GM21528 (cell line): Measurements from ENCODE around the gene GMDS.

ENCODE experiments used
- ATAC-seq: cut with Tn5 transposase; IDR thresholded peaks from one replicate; pipeline ENCODE4 v1.9.1; 2021; ENCODE audit warnings: mild to moderate bottlenecking, moderate library complexity; ENCODE audit not compliant: unreplicated experiment, low FRiP score

GMDS gene

DNA sequence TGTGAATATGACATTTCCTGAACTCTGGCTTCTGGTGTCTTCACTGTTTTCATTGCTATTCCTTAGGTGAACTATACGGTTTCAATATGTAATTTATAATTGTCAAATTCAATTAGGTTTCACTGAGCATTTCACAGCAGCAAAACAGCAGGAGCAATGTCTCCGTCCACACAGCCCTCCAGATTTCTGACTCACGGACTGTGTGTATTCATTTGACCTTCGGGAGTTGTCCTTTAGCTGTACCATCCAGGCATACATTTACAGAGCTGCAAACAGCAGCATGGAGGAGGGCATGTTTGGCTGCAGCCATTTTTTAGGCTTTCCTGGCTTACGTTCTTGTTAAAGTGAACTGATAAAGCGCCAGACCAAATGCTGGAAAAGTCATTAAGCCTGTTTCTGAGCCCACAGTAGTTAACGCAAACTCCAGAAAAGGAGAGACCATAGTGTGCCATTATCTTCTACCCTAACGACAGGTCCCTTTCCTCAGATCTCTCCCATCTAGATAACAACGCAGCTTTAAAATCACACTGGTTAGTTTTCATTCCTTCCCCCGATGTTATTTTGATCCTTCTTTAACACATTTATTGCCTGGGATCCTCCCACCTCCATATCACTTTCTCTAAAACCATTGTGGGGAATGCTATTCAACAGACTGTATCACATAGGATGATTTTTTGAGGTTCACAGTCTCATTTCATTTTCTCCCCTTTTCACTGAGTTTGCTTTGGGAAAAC, 617.4 kb downstream of the GMDS start:
- no peak for ATAC-seq

DNA sequence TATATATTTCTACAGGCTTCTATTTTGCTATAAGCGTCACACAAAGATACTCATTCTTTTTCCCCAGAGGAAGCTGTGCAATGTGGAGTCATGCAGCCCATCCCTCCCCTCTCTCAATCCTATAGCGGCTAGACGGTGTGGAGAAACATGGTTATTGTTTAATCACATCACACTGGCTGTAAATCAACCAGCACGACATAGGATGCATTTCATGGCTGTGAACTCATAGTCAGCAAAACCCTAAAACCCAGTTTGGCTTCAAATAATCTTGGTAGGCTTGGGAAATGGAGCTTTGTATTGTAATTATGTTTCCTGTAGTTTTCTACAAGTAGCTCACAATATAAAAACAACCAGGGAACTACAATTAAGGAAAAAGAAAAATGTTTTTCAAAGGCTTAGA, 618.9 kb downstream of the GMDS start:
- no peak for ATAC-seq

DNA sequence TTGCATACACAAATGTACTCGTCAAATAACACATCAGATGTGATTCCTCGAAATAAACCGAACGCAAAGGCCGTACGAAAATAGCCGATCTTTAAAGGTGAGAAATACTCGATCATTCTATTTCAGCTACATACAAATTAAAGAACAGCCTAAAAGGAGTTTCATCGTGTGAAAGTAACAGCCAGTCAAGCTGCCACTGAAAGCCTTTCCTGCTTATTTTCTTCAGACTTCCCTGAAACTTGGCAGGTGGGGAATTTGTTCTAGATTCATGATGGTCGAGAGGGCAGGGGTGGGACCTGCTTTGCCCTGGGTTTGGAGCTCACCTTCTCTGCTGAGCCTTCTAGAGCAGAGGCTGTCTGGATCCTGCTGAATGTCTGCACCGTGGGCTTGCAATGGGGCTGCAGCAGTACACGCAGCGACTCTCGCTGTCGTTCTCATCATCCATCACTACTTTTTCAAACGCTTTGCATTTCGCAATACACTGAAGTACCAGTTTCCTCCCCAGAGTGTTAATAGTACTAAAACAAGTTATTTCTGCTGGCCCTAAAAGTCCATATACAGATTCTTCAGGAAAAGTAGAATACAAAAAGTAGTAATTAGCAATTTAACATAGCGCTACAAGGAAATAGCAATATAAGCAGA, 619.5 kb downstream of the GMDS start:
- ATAC-seq = no peak

DNA sequence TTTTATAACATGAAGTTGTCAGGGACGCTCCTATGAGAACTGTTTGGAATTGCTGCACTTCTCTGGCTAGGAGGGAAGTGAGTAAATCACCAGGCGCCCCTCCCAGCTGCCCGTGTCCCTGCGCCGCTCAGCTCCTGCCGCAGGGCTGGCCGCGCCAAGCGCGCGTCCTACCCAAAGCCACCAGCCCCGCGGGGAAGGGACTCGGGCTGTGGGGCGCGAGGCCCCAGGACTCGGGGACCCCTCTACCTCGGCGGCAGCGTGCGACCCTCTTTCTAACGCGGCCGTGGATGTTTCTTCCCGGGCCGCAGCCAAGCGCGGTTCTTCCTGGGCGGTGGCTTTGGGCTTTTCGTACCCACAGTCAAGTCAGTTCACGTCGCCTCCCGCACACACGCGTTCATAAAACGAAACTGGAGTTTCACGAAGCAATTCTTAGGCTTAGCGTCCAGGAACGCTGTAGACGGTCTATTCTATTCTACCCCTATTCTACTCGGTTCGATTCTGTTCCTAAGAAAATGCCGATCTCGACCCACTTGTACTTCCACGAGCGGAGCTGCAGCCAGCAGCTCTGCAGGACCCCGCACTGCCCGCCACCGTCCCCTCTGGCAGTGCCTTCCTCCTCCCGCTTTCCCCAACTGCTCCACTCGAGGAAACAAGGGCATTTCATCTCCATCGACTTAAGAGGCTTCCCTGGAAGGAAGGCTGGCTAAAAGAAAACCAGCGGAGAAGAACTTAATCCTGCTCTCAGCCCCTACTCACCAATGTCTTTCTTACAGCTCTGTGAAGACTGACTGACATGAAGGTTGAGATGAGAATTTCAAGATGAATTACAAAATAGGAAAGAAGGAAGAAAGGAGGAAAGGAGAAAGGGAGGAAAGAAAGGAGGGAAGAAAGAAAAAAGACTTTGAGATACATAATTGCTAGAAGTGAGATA, 620.3 kb downstream of the GMDS start:
- ATAC-seq = no peak

DNA sequence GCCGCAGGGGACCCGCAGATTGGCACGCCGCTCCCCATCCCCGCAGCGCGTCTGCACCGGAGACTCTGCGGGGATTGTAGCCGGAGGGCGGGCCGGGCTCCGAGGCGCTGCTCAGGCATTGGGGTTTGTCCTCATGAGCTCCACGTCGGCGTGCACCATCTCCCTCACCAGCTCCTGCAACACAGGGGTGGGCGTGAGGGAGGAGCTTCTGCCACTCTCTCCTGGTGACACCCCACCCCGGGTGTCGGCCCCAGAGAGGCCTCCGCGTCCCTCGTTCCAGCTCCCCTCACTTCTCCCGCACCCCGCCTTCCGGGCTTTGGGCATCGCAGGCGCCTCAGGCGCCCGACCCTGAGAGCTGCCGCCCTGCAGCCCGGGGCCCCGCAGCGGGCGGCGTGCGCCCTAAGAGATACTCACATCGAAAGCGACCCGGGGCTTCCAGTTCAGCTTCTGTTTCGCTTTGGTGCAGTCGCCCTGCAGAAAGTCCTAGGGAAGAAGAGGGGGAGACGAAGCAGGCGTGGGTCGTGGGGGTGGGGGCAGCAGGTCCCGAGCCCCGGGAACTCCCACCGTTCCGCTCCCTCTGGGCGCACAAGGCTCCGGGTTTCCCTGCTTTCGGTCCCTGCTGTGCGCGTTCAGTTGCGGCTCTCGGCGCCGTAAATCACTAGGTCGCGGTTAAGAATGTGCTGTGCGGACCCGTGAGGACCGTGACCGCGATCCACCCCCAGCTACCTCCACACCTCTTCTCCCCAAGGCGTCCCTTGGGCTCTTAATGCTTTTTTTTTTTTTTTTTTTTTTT, 621.2 kb downstream of the GMDS start:
- ATAC-seq = no peak

DNA sequence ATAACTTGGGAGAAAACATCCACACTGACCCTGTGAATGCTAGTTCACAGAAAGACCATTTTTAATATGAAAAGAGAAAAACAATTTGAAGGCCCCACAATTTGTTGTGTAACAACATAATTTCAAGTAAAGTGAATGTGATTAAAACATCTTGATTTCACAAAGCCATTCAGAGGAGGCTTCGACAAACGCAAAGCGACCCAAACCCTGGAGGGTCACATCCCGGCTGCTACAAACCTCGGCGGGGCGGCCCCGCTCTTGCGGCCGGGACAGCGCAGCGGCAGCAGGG, 621.7 kb downstream of the GMDS start:
- ATAC-seq = no peak

DNA sequence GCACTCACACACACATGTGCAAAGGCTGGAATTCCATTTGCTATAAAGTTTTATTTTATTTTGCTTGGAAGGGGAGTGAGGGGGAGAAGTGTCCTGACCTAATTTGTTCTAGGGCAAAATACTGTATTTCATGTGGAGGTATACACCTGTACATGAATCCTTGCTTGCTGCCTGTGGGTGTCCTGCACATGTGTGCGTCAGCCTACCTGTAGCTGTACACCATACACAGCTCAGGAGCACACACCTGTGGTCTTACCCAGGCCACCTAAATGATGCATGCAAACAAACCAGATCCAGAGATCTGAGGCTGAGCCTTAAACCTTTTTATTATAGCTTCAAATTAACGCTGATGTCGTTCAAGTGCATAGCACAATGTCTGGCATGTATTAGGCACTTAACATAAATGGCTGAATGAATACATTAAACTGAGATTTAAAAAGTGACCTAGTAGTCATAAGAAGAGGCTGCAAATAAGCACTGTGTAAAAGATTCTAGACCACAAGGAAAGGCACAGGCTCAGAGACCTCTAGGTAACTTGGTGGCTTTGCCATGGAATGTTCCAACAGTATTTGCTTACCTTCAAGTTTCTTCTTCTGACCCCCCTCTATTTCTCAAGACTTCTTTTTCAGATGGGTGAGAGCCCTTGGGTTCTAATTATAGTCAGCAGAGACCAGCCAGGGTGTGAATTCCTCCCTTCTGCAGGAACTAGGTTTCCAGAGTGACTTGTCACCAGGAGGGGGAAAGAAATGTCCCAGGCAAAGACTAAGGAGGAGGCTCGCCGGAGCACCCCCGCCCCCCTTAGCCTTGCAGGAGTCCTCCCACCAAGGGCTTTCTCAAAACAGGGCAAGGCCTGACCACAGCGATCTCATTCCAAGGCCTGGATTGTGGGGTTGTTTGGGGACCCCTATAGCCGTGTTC, 622.3 kb downstream of the GMDS start:
- ATAC-seq = no peak

DNA sequence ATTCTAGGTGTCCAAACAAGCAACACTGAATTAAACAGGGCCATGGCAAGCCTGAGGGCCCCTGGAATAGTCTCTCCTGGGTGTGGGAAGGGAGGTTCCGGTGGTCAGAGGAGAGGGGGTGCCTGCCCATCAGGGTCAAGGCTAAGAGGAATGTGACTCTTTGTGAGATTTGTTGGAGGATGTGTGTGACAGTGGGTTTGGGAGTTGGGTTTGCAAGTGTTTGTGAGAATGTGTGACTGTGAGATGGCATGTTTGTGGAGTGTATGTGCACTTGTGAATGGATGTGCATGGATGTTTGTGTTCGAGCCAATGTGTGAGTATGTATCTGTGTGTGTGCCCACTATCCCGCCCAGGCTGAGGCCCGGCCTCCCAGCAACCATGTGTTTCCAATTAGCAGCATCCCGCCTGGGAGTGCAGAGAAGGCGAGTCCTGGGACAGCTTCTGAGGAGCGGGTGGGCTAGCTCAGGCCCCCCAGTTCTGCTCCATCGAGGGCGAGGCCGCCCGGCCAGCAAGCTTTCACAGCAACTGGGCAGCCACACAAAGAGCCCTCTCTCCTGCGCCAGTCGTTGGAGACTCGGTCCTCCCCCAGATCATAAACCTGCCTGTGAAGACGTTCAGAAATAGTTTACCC, 623.1 kb downstream of the GMDS start:
- ATAC-seq = no peak

DNA sequence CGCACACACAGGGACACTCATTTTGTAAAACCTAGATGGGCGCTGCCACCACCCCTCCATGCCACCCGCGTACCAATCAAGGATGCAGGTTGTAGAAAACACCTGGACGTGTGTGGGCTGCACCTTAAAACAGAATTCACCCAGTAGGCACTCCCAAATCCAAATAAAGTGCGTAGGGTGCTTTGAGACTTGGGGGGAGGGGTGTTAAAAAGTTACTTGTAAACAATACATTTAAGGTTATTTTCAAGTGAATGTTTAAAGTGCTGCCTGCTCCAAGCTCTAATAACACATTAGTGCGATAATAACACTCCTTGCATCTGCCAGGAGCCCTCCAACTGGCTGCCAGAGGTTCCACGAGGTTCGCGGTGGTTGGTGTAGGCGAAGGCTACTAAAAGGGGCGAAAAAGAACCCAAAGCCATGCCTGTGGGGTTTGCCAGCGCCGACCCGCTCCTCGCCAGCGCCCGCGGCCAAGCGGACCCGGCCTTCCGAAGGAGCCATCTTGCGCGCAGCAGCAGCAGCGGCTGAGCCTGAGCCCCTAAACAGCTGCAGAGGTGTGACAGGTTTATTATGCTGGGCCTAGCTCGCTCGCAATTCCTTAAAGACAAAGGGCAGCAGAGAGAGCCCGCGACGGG, 624.2 kb downstream of the GMDS start:
- no peak for ATAC-seq

DNA sequence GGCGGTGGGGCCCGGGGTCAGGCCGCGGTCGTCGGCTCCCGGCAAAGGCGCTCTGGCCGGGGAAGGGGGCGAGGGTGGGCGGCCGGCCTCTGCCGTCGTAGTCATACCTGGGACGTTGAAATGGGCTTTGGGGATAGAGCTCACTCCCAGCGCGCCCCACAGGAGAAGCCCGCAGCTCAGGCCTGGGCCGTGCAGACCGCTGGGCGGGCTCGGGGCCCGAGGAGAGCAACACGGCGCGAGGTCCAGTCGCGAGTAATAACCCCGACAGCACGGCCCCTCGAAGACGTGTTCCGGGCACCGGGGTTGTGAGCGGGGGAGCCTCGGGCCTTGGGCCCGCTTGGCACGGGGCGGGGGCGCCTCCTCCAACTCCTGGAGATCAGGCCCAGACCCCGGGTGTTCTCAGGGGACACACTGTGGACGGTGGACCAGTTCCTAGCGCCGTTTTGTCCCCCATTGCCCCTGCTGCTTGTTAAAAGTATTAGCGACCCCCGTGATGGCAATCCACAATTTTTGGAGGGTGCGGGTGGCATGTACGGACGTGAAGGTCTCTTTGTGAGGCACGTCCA, 624.8 kb downstream of the GMDS start:
- no peak for ATAC-seq

DNA sequence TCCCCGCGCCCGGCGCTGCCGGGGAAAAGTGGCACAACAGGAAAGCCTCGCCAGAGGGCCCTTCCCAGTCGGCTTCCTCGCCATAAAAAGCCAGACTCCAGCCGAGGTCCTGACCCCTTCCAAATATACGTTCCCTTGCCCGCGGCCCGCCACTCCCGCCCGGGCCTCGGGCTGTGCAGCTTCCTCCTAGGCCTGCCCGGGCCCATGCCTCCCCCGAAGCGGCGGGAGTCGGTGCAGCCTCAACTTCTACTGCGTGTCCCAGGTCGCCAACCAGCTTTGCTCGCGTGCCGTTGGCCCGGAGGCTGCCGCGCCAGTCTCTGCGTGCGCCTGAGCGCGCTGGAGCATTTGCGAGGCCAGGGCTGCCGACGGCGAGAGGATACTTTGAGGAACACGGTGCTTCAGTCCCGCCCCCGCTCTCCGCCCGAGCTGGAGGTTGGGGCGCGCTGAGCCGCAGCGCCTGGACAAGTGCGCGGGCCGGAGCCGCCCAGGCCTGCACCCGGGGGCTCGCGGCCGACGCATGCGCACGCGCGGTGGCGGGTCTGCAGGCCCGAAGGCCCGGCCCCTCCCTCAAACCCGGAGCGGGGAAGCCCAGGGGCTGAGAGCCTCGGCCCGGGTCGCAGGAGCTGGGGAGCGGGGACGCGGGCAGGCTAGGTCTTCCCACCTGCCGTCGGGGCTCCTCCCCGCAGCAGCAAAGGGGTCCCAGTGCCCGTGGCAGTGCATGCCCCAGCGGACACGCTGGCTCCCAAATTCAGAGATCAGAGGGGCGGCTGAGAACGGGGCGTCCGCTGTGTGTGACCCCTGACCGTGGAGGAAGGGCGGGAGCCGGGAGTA, 625.5 kb downstream of the GMDS start:
- no peak for ATAC-seq

DNA sequence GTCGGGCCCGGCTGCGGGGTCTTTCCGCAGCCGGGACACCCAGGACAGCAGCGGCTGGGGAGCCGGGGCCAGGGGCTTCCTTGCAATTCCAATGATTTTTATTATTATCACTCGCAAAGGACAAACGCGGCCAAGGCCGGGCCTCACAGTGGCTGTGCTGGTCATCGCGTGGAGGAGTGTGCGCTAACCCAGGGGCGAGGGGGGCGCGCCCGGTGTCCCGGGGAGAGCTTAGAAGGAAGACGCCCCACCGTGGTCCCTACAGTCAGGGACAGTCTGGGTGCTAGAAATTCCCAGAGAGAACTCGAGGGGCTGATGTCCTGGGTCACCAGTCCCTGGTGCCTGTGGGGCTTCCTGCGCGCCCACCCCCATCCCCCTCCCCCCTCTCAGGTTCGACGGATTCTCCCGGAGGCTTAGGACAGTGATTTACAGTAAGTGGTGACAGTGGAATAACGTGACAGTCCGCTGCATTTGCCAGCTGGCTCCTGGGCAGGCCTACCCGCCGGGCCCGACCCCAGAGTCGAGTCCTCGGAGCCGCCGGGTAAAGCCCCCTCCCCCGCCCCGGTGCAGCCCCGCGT, 626.2 kb downstream of the GMDS start:
- ATAC-seq = no peak

DNA sequence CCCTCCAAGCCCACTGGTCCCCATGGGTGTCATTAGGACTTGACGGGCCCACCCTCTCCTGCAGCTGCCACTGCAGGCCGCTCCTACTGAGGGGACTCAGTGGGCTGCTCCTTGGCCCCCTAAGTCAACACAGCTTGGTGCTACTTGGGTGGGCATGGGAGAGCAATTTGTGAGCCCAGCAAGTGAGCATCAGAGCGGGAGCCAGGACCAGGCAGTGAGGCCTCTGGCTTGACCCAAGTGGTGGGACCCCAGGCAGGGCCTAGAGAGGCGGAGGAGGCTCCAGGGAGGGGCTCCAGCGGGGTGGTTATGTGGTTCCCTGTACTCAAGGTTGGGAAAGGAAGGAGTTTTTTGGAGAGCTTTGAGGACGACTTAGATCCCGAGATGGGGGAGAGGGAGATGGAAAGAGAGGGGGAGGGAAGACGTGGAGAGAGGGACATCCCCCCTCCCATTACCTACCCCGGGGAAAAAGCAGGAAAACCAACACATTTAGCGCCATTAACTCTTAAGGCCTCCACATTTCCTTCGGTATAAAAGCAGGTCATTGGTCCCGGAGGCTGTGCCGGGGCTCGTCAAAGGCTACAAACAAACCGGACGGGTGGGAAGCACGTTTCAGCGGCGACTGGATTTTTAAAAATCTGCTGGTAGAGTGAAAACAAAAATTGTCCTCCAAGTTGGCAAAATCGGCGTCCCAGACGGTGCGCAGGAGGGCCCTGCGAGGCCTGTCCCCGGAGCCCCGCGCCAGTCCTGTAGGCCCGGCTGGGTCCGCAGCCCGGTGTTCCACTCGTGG, 626.9 kb downstream of the GMDS start:
- no peak for ATAC-seq

DNA sequence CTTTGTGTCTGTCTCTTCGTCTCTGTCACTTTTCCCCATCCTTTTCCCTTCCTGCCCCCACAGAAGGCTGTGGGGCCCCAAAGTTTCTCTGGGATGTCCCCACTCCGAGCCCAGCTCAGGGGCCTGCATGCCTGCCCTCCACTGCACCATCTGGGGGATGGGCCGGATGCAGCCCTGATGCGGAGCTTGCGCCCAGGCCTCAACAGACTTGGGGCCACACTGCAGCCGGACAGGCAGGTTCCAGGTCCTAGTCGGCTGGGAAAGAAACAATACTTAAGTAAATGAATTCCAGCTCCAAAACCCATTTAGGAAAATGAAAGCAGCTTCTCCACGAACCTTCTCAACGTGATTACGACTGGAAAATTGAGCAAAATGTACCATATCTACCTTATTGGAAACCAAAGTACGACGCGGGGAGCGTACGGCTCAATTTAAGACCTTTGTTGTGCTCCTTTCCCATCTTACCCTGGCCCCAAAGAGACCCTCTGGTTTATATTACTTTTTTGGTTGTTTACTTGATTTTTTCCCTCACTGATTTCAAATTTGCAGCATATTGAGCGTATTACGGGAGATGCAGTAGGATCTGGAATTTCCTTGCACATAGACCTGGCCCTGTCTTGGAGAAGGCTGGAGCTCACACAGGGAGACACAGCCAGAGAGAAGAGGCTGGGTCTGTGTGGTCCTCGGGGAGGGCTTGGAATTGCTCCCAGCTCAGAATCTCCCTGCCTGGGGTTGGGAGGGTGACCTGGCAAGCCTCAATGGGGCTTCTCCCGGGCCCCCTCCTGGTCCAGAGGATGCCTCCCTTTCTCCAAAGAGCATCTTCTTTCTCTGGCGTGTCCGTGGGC, 627.7 kb downstream of the GMDS start:
- ATAC-seq = no peak

DNA sequence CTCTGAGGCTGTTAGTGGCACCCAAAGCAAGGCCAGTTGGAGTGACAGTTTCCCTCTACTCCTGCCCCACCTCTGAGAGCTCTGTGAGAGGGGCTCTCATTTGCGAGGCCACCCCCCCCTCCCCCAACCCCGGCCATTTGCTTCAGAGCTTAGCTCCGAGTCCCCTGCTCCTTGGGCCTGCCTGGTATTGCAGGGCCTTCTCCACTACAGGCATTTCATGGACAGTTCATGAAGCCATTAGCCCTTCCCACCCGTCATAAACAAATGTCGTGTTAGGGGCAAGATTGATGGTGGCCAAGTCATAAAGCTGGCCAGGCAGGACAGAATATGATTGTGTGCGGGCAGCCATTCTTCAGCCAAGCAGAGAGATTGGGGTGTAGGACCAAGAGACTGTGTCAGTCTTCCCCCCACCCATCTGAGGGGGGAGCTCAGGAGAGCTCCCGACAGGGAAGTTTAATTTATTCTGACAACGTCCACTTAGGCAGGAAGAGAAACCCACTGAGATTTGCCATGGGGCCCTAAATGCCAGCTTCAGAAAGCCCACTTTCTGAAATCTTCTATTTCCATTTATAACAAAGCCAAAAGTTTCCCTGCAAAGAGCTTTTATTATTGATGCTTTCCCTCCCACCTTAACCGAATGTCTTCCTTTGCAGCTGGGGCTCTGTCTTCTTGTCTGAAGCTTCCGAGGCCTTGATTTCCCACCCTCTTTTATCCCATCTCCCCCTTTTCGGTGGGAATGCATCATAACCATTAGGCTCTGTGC, 628.5 kb downstream of the GMDS start:
- ATAC-seq = no peak
